ENCODE measurements around the gene IL17C. TPM values are rescaled to one million over a fixed set of nuclear protein-coding genes. Genes with fewer than 3 reads are reported as not detected.

Gene IL17C
- total and polyA plus RNA-seq, 2 donors (not counting 1 experiment from before 2014, with no cell fraction given) = 1.3 to 1.5 TPM

DNA sequence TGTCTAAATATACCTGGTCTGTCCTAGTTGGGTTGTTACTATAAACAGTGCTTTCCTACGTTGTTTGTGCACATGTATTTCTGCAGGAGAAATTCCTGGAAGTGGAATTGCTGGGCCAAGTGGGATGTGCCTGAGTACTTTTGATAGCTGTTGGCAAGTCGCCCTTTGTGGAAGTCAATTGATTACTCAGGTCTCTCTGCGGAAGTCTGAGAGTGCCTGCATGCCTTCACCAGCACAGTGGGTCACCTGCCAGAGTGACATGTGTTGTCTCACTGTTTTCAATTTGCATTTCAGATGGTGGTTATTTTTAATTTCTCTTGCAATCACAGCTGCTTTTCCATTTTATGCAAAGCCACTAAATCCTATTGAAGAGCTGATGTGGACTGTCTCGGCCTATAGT lies 26.8 kb downstream of the IL17C start:
- ChIA-PET CTCF (interaction anchor here (1.0 to 3.0 kb wide), 7 partner anchors 9 to 72 kb away, joined by 3 to 13 read pairs (median 4); partner anchors contain the start of gene IL17C), POLR2A (interaction anchor here (0.6 kb wide), 1 partner anchor 134 kb away, joined by 3 read pairs; no protein-coding TSS in a partner anchor)
- TF ChIP-seq CTCF (IDR thresholded peaks at IDR 0.05) = no peak
- TF ChIP-seq EZH2 (IDR thresholded peaks at IDR 0.05; ENCODE audit: borderline replicate concordance, insufficient read depth, low read depth, low read length, poor library complexity, severe bottlenecking) = no peak
- H3K27me3 ChIP-seq (replicated peaks in 1 of 4; ENCODE audit: control extremely low read depth in 1 of 4, control insufficient read depth in 3 of 4, insufficient read depth in 4 of 4, low read length in 3 of 4) = no peaks in the 10 kb centered on the region
- no peak overlapping the region for H3K4me3 ChIP-seq (ENCODE audit: control extremely low read depth in 1 of 5, extremely low read depth in 1 of 5, insufficient read depth in 1 of 5, low read depth in 2 of 5, low read length in 4 of 5)
- peak overlapping the region; percentile 61 for H3K27ac Mint-ChIP-seq
- intact Hi-C loops (cut with micrococcal nuclease) = no loop called here
- no peak overlapping the region for H3K4me2 ChIP-seq (replicated peaks; ENCODE audit: low read depth, low read length, poor library complexity, severe bottlenecking)
- no peaks in the 10 kb centered on the region for H3K27me3 Mint-ChIP-seq
- peaks cover 29% of the 10 kb centered on the region for H3K4me1 Mint-ChIP-seq
- peaks cover 18 to 30% of the 10 kb centered on the region in 2 donors for H3K4me1 ChIP-seq (ENCODE audit: control insufficient read depth in 2 of 2, insufficient read depth in 2 of 2, low read length in 2 of 2)
- no peak overlapping the region for H3K27ac ChIP-seq (ENCODE audit: low read length in 2 of 2)
- WGBS (ENCODE audit: insufficient coverage) = 82% methylated on average over 4 of the region's 4 CpGs
- H4K20me1 ChIP-seq (ENCODE audit: control insufficient read depth, insufficient read depth, low read length, poor library complexity, severe bottlenecking) = no peaks in the 10 kb centered on the region
- H3K9me3 Mint-ChIP-seq (ENCODE audit: insufficient read depth) = no peaks in the 10 kb centered on the region
- H3K4me3 Mint-ChIP-seq = peak overlapping the region; percentile 80
- no peak for DNase-seq
- H2AFZ ChIP-seq (ENCODE audit: insufficient read depth, low read depth, low read length, poor library complexity, severe bottlenecking) = no peak overlapping the region
- H3K79me2 ChIP-seq (ENCODE audit: control insufficient read depth, insufficient read depth, low read length) = peaks cover 27% of the 10 kb centered on the region
- H3K9me3 ChIP-seq (ENCODE audit: control extremely low read depth in 1 of 3, control insufficient read depth in 2 of 3, insufficient read depth in 1 of 3, low read length in 2 of 3) = no peaks in the 10 kb centered on the region
- peaks cover 0 to under 1% of the 10 kb centered on the region in 2 experiments for H3K36me3 ChIP-seq (replicated peaks in 1 of 2; ENCODE audit: control extremely low read depth in 1 of 2, control insufficient read depth in 1 of 2, extremely low read depth in 1 of 2, insufficient read depth in 2 of 2, low read length in 1 of 2)
- no peak overlapping the region for H3K9ac ChIP-seq (ENCODE audit: low read length)
- ATAC-seq (ENCODE audit: low read depth) = no peak

DNA sequence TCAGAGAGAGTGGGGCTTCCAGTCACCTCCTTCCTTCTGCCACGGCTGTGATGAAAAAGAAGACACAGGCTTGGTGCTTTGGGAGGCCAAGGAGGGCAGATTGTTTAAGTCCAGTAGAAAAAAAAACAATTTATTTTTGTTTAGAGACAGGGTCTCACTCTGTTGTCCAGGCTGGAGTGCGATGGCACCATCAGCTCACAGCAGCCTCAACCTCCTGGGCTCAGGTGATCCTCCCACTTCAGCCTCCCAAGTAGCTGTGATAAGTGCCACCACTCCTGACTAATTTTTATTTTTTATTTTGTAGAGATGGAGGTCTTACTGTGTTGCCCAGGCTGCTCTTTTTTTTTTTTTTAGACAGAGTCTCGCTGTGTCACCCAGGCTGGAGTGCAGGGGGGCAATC lies 27.2 kb downstream of the IL17C start:
- DNase-seq = no peak
- H3K4me3 Mint-ChIP-seq = no peak overlapping the region
- intact Hi-C loops (cut with micrococcal nuclease) = no loop called here

More for the DNA sequence above, 27.2 kb downstream of the IL17C start:
- H3K79me2 ChIP-seq (ENCODE audit: control insufficient read depth, insufficient read depth, low read length) = peaks cover 24% of the 10 kb centered on the region
- no CpG with 5 or more reads among the region's 3 CpGs for WGBS (ENCODE audit: insufficient coverage)
- CTCF ChIA-PET = interaction anchor here (1.2 to 3.0 kb wide), 5 partner anchors 9 to 72 kb away, joined by 3 to 13 read pairs (median 4); no protein-coding TSS in a partner anchor
- H3K4me1 Mint-ChIP-seq = peaks cover 28% of the 10 kb centered on the region
- no peaks in the 10 kb centered on the region for H3K27me3 ChIP-seq (replicated peaks in 1 of 4; ENCODE audit: control extremely low read depth in 1 of 4, control insufficient read depth in 3 of 4, insufficient read depth in 4 of 4, low read length in 3 of 4)
- no peak overlapping the region for H2AFZ ChIP-seq (ENCODE audit: insufficient read depth, low read depth, low read length, poor library complexity, severe bottlenecking)
- H3K4me3 ChIP-seq (ENCODE audit: control extremely low read depth in 1 of 5, extremely low read depth in 1 of 5, insufficient read depth in 1 of 5, low read depth in 2 of 5, low read length in 4 of 5) = no peak overlapping the region
- no peaks in the 10 kb centered on the region for H3K27me3 Mint-ChIP-seq
- no peaks in the 10 kb centered on the region for H4K20me1 ChIP-seq (ENCODE audit: control insufficient read depth, insufficient read depth, low read length, poor library complexity, severe bottlenecking)
- TF ChIP-seq CTCF (IDR thresholded peaks at IDR 0.05) (no peak), EZH2 (IDR thresholded peaks at IDR 0.05; ENCODE audit: borderline replicate concordance, insufficient read depth, low read depth, low read length, poor library complexity, severe bottlenecking) (no peak)
- POLR2A ChIA-PET = interaction anchor here (0.6 kb wide), 1 partner anchor 134 kb away, joined by 3 read pairs; no protein-coding TSS in a partner anchor
- no peak overlapping the region for H3K4me2 ChIP-seq (replicated peaks; ENCODE audit: low read depth, low read length, poor library complexity, severe bottlenecking)
- H3K27ac ChIP-seq (ENCODE audit: low read length in 2 of 2) = no peak overlapping the region
- H3K9ac ChIP-seq (ENCODE audit: low read length) = no peak overlapping the region
- H3K27ac Mint-ChIP-seq = peak overlapping the region; percentile 61
- H3K4me1 ChIP-seq (ENCODE audit: control insufficient read depth in 2 of 2, insufficient read depth in 2 of 2, low read length in 2 of 2) = peaks cover 18 to 29% of the 10 kb centered on the region in 2 donors
- H3K36me3 ChIP-seq (replicated peaks in 1 of 2; ENCODE audit: control extremely low read depth in 1 of 2, control insufficient read depth in 1 of 2, extremely low read depth in 1 of 2, insufficient read depth in 2 of 2, low read length in 1 of 2) = no peaks in the 10 kb centered on the region
- no peak for ATAC-seq (ENCODE audit: low read depth)
- H3K9me3 ChIP-seq (ENCODE audit: control extremely low read depth in 1 of 3, control insufficient read depth in 2 of 3, insufficient read depth in 1 of 3, low read length in 2 of 3) = no peaks in the 10 kb centered on the region
- no peaks in the 10 kb centered on the region for H3K9me3 Mint-ChIP-seq (ENCODE audit: insufficient read depth)

Data from B cell (primary cell).